NCI-H510A (cell line): ENCODE measurements around the gene PPP1R9A.

Experiments used
- DNase-seq: peaks from one replicate; lab custom pipeline; 2025; lab: John Stamatoyannopoulos, UW

PPP1R9A gene

DNA sequence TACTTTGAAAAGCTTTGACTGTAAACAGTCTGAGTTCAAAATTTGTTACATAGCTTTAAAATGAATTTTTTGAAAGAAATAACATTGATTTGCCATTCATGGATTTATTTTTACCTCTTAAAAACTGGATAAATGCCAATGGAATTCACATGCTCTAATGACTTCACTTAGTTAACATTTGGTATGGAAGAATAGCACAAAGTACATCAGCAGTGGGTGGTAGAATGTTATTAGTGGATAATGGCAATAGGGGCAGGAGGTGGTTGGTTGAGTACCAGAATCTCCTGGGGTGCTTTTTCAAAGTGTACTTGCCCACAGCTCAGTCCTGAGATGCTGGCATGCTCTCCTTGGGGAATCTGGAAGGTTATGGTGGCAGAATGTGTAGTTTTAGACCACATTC is 4.7 kb downstream of the PPP1R9A start:
- no peak for DNase-seq

DNA sequence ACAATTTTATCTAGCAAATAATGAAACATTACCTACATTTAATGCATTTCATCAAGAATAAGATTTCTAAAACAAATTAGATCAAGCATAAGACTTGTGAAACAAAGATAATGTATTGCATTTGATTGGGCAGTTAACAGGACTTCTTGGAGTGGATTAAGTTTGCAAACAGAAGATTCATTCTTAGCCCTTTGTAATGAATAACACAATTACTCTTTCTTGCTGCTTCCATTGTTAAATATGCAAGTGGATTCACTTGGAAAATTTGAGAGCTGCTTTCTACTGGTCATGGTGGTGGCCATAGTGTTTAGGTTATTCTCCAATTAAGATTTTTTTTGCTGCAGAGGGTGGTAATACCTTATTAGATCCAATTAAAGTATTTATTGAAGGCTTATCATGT is 6.0 kb downstream of the PPP1R9A start:
- no peak for DNase-seq

DNA sequence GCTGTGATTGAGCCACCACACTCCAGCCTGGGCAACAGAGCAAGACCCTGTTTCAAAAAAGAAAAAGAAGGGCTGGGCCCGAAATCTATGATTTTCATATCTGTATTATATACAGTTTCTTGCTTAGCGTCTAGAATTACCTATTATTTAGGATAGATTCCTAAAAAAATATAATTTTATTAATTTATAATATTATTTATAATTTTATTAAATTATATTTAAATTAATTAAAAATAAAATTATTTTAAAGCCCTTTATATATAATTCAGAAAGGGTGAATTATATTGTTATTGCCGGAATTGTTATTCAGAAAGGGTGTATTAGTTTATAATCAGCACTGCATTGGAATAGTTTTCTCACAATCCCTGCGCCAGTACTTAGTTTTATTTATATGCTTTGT is 14.5 kb downstream of the PPP1R9A start:
- DNase-seq = no peak

DNA sequence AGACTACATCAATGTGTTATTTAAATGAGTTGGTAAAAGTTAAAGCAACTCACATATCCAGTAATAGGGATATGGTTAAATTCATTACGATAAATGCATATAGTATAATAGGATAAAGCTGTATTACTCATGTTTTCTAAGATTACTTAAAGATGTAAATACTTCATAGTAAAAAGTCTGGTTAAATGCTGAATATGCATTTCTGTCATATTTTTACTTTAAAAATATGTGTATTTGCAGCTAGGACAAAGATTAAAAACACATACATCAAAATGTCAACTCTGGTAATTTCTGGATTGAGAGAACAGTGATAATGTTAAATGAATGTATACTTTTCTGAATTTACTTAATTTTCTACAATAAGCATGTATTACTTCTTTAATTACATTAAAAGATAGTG is 15.1 kb downstream of the PPP1R9A start:
- DNase-seq = no peak

DNA sequence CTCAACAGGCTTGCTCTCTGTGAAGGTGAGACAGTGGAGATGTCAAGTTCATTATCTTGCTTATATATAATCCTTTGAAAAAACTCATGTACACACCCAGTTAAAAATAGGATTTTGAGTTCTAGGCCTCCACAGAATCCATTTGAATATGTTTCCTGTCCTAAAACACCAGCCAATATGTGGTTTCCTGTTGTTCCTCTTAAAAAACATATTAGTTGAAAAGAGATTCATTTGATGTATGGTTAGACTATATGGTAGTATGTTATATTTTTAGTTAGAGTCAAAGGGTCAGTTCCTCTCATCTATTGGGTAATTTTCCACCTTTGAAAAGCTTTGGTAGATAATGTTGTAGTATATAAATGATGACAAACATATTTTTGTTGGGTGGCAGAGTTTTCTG is 16.0 kb downstream of the PPP1R9A start:
- no peak for DNase-seq

DNA sequence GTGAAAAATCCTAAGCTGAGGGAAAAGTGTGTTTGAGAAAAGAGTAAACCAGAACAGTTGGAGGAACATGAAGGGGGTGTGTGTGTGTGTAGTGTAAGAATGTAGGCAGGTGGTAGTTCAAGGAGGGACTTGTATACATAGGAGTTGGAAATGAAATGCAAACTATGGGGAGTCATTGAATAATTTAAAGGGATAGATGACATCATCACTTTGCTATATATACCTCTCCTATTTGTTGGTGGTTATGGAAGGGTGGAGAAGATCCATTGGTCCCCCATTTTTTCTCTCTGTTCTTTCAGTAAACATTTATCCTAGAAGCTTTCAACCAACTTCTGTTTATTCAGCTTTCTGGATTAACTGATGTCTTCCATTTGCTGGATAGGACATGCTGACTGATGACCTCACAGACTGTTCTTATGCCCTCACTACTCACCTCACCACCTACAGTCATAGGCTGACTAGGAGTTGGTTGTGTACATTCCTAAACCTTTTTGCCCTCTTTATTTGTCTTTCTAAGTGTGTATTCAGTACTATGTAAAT is 20.8 kb downstream of the PPP1R9A start:
- DNase-seq = no peak

DNA sequence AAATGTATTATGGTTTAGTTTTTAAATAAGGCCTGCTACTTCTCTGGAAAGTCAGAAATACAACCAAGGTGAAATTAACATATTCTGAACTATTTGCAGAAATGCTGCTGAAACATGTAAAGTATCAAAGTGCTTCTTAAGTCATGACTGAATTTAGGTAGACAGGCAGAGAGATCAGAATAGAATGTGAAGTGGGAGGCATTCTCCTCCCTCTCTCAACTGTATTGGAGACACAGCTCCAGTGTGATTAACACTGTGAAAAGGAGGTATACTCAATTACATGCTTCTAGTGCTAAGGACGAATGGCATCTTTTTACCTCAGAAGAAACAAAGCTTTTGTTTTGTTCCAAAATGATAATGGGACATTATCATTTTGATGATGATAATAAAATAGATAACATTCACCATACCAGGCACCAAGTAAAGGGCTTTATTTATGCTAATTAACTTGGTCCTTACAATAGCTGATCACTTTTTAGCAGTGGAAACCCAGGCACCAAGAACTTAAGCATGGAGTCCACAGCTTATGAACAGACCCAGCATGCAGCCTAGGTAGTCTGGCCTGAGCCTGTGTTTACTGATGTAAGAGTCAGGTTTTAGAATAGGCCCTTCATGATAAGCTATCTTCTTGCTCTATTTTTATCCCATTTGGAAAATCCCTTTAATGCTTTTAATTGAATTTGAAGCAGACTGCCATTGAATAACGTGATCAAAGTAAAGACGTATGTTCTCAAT is 26.0 kb downstream of the PPP1R9A start:
- no peak for DNase-seq

DNA sequence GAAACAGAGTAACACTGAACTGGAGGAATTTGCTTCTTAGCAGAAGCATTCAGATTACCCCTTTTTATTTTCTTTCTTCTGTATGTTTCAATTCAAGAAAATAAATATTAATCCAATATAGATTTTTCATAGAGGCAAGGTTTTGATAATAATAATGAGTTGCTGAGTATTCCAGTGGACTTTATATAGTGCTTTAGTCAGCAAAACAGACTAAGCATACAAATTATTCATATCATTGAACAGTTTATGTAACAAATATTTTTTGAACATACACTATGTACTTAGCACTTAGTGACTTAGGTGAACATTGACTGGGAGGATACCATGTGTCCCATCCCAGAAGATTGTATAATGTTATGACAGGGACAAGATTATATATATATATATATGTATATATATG is 32.0 kb downstream of the PPP1R9A start:
- DNase-seq = no peak

DNA sequence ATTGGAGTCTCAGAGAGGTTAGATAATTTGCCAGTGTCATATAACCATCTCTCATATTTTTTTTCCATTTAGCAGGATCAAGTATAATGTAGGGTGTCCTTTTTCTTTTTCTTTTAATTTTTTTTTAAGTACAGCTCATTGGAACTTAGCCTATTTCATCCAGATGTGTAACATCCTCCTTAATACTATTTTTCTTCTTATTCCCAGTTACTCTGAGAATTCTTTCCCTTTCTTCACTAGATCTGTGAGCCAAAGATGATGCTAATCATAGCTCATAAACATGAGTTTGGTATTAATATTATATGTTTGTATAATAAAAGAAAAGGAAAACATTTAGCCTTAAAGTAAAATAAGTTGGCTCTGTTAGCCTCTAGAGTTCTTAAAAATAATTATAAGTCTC is 32.8 kb downstream of the PPP1R9A start:
- DNase-seq = no peak

DNA sequence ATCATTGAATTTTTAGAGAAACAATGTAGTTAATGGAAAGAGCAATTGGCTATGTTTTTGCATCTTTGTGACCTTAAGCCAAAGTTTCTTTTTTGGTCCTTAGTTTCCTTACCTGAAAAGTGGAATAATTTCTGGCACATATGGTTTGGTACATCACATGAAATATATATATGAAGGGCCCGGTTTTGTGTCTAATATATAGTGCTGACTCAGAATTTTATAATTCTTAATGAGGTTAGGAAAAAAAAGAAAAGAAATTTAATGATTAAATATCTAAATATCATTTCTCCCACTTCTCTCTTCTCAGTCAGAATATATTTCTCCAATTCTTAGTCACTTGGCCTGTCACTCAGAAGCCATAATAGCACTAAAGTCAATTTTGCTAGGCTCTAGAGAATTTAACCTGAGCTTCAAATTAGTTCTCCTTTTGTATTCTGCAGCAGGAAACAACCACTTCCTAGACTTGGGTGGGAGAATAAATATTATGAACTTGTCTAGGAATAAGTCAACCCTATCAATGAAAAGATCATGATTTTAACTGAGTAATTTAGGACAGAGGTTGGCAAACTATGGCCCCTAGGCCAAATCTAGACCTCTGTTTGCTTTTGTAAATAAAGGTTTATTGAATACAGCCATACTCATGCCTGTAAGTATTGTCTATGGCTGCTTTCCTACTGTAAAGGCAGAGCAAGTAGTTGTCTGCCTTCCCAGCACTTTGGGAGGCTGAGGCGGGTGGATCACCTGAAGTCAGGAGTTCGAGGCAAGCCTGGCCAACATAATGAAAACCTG is 34.6 kb downstream of the PPP1R9A start:
- DNase-seq = no peak

DNA sequence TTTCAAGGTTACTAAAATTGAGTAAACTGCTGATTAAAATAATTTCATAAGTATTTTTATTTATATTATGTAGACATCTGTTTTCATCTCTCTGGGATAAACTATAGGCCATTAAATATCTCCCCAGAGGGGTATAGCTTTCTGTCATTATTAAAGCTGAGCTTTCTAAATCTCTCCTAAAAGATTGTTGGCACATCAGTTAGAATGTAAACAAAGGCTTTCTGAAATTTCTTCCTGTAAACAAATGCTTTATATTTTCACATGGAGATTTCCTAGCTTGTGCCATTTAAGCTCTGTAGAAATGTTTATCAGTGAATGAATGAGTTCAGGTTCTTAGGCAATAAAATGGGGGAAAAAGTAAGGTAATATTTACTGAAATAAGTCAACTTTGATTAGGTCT is 35.7 kb downstream of the PPP1R9A start:
- no peak for DNase-seq

DNA sequence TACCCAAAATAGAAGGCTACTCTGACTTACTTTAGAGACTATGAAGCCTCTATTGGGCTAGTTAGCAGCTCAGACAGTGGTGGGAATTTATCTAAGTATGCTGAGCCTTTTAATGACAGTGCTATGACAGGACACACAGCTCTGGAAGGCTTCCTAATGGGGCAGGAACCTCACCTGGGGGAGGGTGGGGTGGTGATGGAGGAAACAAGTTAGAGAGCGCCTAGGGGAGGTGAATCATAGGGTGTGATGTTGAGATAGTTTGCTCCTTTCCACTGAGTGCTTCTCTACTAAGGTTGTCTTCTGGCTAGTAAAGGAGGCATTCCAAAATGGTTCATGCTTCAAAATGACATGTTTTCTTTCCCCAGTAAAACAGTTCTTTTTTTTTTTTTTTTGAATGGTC is 42.1 kb downstream of the PPP1R9A start:
- no peak for DNase-seq

DNA sequence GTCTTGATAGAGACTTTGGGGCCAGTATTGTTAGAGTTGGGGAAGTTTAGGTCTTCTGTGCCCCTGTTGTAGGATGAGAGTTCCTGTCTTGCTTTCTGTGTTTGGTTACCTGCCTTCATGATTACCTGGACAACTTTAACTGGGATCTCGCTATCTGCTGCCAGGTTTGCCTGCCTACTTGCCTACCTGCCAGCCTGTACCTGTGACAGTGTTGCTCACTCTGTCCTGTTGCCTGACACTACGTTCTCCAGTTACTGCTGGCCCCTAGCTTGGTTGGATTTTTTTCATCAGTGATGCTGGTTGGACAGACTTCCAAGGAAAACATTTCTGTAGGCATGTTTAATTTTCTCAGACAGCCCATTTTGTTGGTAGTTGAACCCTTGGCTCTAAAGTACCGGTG is 48.4 kb downstream of the PPP1R9A start:
- no peak for DNase-seq

DNA sequence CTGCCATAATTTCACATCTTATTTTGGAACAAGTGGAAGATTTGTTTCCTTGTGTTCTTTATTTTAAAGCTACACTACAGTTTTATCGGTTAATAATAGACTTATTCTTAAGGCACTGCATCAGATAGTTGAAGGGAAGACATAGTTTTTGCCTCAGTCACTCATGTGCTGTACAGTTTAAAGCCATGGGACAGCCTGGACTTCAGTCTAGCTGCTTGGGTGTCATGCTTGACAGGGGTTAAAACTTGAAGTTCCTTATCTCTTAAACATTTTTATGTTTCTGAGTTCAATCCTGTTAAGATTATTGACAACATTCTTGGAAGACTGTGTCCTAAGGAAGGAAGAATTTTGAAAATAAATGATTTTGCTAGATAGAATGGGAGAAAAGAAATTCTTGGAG is 49.7 kb downstream of the PPP1R9A start:
- no peak for DNase-seq

DNA sequence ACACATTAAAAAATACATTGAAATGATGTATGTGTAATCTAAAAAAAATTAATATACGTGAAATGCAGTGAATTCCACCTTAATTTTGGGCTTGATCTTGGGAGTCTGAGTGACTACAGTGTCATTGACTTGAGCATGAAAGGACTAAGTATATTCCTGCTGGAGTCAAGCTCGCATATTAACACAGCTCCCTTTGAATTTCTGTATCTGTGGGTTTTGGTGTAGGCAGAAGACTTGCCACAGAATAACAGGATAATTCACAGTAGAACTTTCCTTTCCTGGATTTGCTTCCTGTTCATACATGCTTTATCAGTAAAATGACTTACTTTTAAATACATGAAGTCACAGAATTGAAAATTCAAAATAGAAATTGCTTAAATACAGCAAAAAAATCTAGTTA is 55.3 kb downstream of the PPP1R9A start:
- no peak for DNase-seq

DNA sequence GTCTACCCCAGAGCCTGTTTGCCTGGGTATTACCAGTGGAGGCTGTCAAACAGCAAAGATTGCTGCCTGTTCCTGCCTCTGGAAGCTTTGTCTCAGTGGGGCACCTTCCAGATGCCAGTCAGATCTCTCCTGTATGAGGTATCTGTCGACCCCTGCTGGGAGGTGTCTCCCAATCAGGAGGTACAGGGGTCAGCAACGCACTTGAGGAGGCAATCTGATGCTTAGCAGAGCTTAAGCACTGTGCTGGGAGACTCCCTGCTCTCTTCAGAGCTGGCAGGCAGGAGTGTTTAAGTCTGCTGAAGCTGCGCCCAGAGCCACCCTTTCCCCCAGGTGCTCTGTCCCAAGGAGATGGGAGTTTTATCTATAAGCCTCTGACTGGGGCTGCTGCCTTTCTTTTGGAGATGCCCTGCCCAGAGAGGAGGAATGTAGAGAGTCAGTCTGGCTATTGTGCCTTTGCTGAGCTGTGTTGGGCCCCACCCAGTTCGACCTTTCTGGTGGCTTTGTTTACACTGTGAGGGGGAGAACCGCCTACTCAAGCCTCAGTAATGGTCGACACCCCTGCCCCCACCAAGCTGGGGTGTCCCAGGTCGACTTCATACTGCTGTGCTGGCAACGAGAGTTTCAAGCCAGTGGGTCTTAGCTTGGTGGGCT is 62.2 kb downstream of the PPP1R9A start:
- DNase-seq = no peak

DNA sequence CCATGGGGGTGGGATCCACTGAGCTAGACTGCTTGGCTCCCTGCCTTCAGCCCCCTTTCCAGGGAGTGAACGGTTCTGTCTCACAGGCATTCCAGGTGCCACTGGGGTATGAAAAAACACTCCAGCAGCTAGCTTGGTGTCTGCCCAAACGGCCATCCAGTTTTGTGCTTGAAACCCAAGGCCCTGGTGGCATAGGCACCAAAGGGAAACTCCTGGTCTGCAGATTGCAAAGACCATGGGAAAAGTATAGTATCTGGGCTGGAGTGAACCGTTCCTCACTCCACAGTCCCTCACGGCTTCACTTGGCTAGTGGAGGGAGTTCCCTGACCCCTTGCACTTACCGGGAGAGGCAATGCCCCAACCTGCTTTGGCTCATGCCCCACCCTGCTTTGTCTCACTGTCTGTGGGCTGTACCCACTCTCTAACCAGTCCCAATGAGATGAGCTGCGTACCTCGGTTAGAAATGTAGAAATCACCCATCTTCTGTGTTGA is 62.7 kb downstream of the PPP1R9A start:
- DNase-seq = no peak

DNA sequence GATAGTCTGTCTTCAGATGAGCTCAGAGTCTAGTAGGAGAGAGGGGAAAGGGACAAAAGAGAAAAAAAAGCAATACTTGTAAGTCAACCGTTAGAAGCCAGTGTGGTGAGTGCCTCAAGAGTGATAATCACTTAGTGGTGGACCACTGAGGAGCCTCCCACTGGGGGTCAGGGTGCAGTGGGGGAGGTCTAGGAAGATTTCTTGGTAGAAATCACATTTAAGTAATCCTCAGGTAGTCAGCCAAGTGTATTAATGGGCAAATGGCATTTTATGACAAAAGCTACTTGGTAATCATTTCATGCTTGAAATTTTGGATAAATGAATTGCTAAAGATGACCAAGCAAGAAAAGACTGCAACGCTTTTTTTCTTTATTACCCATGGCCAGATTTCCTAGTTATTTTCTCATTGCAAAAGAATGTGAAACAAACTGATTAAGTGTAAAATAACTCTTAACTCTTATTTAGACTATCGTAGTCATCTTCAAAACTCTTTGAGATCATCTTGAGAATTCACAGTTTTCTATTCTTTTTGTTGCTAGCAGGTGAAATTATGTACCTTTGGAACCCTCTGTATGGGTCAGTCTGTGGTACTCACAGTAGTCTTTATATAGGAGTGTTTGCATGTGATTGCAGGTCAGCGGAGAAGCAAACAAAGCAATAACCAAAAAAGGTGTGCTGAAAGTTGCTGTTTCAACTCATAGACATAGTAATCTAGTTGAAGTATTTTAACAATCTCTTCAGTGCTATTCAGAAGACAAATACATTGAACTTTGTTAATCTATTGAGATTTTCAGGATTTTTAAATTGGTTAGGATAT is 63.9 kb downstream of the PPP1R9A start:
- DNase-seq = no peak

DNA sequence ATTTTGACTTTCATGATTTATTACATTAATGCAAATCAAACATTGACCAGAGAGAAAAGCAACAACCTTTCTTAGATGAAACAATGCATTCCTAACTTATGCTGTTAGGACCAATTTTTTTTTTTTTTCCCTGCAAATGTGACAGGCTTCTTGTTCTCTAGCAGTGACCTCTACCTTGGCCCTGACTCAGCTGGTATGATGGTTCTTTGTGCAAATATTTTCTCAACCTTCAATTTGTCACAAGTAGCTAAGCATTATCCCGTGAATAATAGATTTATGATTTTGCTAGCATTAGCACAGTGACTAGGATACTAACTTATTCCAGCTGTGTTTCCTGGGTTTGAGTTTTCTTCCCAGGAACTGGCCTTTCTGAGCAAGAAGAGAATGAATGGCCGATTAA is 64.9 kb downstream of the PPP1R9A start:
- no peak for DNase-seq

DNA sequence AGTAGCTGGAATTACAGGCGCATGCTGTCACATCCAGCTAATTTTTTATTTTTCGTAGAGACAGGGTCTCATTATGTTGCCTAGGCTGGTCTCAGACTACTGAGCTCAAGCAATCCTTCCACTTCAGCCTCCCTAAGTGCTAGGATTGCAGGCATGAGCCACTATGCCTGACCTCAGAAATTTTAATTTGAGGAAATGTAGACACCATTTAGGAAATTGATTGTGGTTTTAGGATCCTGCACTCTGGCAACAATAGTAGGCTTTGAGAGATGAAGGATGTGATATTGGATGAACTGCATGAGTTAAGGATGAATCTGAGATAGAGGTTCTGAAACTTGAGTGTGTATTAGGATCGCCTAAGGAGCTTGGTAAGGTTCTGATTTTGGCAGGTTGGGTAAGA is 66.5 kb downstream of the PPP1R9A start:
- DNase-seq = no peak

DNA sequence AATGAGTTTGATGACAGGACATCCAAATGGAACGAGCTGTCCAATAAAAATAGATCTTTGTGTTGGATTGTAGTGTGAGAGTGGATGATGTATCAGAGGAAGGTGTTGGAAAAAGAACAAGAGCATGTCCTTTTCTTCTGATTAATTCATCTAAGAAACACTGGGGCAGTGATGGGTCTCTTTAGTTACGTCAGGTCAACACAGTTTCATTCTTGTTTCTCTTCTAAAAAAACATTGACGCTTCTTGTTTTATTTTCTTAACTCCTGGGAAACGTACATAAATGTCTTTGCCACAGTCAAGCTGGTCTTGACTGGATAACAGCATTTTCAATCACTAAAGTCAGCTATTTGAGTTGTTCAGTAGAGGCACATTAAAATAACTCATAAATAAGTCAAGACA is 67.0 kb downstream of the PPP1R9A start:
- no peak for DNase-seq

DNA sequence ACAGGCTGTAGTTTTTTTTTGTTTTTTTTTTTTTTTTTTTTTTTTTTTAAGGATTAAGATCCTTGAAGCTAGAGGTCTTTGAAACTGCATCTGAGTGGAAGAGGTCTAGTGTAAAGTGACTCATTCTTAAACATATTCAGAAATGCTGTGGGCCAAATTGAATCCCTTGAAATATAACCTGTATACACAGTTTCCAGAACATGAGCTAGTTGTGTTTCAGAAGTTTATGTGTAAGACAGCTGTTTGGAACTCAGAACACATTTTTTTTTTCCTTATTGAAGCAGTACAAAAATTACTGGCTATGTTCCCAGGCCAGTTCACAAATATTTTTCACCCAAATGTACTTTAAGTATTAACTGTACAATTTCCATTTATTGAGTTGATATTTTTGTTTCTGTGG is 67.9 kb downstream of the PPP1R9A start:
- DNase-seq = no peak
